GM19467 (cell line): Measurements from ENCODE around the gene ADTRP.

Source experiments
- ATAC-seq: cut with Tn5 transposase; IDR thresholded peaks from one replicate; pipeline ENCODE4 v1.9.1; 2021; ENCODE audit warnings: mild to moderate bottlenecking, moderate library complexity; ENCODE audit not compliant: unreplicated experiment

Gene ADTRP, protein sequence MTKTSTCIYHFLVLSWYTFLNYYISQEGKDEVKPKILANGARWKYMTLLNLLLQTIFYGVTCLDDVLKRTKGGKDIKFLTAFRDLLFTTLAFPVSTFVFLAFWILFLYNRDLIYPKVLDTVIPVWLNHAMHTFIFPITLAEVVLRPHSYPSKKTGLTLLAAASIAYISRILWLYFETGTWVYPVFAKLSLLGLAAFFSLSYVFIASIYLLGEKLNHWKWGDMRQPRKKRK

GRCh38 chr6:11778648-11779328 is at the start of gene ADTRP:
Gene ADTRP (minus strand): TSS chr6:11778803. CDS start chr6:11778759, 44 bp downstream.
- no peak for ATAC-seq

- no peak for ATAC-seq
These were observed 48.2 kb upstream of the ADTRP start for GRCh38 chr6:11826779-11827178.

GRCh38 chr6:11824986-11825385 is 46.4 kb upstream of the ADTRP start:
- ATAC-seq, result peak; percentile 59

- no peak for ATAC-seq
These were observed 43.7 kb upstream of the ADTRP start for GRCh38 chr6:11822346-11822745.

DNA sequence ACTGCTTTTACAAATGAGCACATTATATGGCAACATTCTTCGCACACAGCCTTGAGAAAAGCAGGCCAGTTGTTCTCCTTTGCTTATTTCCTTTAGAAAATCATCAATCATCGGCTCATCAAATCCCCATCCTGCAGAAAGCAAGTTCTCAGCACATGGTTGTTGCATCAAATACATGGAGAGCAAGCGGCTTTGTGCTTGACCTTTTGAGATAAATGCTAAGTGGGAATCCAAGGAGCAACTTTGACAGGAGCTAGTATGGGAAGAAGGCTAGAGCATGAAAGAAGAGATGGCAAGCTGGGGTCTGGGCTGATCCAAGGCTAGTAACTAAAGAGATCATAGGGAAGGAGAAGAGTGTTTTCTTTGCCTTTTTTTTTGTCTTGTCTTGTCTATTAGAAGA is 43.2 kb upstream of the ADTRP start:
- ATAC-seq, result no peak

DNA sequence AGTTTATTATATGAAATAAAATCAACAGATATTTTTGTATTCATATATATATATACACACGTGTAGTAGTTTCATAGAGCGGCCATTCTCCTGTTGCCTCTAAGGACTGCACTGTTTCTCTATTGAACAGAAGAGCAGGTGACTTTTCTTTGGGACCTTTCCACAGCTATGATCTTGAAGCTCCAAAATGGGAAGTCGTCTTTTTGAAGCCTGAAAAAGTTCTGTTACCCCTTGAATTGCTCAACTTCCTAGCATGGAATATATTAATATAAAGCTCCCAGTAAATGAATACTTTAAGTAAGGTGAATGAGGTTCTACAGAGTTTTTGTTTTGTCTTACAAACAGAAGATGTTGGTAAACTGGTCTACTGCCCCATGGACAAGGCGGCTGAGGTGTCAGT is 42.2 kb upstream of the ADTRP start:
- ATAC-seq, result no peak

DNA sequence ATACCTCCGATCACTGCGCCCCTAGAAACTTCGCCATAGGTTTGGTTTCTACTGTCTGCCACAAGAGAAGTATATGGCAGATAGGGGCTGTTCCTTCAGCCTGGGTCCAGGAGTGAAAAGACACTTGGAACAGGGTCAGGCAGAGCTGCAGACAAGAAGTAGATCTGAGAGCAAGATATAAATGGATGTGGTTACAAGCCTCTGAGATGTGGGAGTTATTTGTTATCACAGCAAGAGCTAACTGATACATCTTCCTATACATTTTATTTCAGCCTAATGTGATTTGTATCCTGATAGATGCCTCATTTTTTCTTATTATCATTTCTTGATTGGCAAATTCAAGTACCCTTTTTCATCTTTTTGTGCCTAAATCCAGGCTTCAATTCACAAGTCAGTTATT is 40.9 kb upstream of the ADTRP start:
- ATAC-seq, result no peak

- no peak for ATAC-seq
These were observed 36.6 kb upstream of the ADTRP start for GRCh38 chr6:11815231-11815630.

DNA sequence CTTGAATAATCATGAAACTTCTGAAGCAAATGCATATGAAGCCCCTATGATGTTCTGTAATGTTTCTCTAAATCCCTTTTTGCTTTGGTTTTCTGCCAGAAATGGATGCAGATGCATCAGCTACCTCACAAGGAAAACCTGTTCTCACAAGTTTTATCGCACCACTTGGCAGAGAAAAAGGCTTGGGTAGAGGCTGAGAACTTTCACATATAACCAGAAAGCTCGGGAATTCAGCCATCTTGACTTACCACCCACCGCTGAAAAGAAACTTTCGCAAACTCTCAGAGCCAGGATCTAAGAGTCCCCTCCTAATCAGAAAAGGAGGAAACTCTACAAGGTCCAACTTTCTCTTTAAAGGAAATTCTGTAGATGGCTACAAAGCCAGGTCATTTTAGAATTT is 36.2 kb upstream of the ADTRP start:
- ATAC-seq, result no peak

GRCh38 chr6:11814106-11814505 is 35.5 kb upstream of the ADTRP start:
- ATAC-seq, result no peak

- no peak for ATAC-seq
These were observed 35.0 kb upstream of the ADTRP start for GRCh38 chr6:11813606-11814005.

DNA sequence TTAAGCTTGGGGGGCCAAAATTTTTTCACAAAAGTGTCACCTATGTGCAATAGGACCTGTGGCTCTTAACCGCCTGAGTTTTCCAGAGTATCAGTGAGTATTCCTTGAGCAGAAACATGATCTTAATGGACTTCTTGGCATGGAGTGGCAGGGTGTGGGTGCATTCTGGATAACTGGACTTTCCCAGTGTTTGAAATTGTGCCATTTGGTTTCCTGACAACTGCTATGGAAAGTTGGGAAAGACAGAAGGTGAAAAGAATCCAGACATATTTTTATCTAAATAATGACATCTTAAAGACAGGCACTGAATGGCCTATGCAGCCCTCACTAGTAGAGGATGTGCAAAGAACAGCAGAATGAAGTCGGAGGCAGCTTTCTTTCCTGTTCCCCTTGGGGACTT is 34.3 kb upstream of the ADTRP start:
- no peak for ATAC-seq

- no peak for ATAC-seq
These were observed 33.8 kb upstream of the ADTRP start for GRCh38 chr6:11812439-11812838.

GRCh38 chr6:11811644-11812264 is 33.2 kb upstream of the ADTRP start:
- ATAC-seq, result no peak

- ATAC-seq, result no peak
These were observed 32.4 kb upstream of the ADTRP start for GRCh38 chr6:11810854-11811643.

GRCh38 chr6:11810039-11810541 is 31.5 kb upstream of the ADTRP start:
- ATAC-seq, result no peak

GRCh38 chr6:11808054-11808453 is 29.5 kb upstream of the ADTRP start:
- no peak for ATAC-seq

DNA sequence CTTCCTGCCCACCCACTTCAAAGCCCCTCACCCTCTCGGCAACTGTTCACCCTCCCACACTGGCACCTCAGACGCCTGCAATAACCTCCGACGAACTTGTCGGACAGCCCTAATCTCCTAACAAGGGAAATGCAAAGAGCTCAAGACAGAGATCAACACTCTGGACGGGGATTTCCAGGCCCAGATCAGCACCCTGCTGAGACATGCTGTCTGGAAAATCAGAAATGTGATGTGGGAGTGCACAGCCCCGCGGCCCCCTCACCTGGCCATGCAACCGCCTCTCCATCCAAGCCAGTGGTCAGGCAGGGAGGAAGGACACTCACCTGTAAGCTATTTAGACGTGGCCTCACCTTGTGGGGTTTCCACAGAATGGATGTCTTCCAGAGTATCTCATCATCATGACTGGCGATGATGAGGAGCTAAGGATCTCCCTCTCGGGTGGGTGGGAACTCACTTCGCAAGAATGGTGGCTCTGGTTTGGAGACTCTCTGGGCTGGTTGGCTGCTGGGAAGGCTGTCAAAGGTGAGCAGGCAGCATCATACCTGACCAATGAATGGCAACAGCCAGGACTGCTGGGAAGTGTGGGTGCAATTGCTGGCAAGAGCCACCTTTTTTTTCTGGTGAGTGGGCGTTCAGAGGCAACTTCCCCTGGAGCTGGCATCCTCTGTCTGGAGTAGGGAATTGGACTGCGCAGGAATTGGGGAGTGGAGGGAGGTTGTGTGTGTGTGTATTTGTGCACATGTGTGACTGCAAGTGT is 28.1 kb upstream of the ADTRP start:
- no peak for ATAC-seq

DNA sequence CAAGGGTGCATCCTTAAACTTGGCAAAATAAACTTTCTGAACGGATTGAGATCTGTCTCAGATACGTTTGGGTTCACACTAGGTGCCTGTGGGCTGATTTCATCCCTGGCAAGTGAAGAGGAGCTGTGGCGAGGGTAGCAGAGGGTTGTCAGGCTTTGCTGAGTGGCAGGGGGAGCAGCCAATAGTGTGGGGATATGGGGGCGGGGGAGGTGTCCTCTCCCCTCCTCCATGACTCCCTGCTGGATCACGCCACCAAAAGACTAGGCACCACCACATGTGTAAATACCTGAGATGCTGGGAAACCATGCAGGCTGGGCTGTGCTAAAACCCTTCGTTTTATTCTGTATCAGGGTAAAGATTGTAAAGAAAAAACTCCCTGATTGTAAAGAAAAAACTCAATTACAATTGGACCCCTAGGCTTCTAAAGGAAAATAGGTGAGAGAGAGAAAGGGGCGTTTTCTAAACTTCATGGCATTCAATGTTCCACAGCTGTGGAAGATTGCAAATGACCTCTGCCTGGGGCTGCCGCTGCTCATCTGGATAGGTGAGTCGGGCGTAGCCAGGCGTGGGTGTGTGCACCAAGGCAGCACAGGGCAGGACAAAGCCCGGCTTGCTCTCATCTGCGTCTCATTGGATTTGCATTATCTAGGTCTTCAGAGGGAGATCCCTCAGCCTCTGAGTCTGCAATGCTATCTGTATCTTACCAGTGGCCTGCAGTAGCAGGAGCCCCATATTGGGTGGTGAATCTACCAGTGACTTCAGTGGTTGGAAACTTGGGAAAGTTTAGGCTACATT is 26.9 kb upstream of the ADTRP start:
- no peak for ATAC-seq

- ATAC-seq, result no peak
These were observed 26.1 kb upstream of the ADTRP start for GRCh38 chr6:11804701-11805100.
